Glutamatergic neuron (in vitro differentiated cells): ENCODE results near the gene PTGES3L. TPM values are rescaled to one million over a fixed set of nuclear protein-coding genes. Genes with fewer than 3 reads are reported as not detected.
A peak's percentile ranks its signal among the peaks of the same experiment; 100 is the strongest.
"Not testable (repeated sequence)": the region's sequence is repeated elsewhere in the genome, so short reads cannot be mapped to it uniquely, and the experiment has no call there.

ENCODE experiments used
- DNase-seq: peaks from one replicate; pipeline ENCODE4 v3.0.0; 2022
- H3K27ac Mint-ChIP-seq: one replicate; pipeline ENCODE4 v1.8.0; 2020; ENCODE audit warnings: mild to moderate bottlenecking, mixed read lengths, inconsistent platforms; ENCODE audit not compliant: unreplicated experiment
- H3K27me3 Mint-ChIP-seq: one replicate; pipeline ENCODE4 v1.8.0; 2020; ENCODE audit warnings: mild to moderate bottlenecking, moderate library complexity, mixed read lengths, inconsistent platforms; ENCODE audit not compliant: unreplicated experiment
- H3K36me3 Mint-ChIP-seq: one replicate; pipeline ENCODE4 v1.8.0; 2020; ENCODE audit warnings: mild to moderate bottlenecking, mixed read lengths, inconsistent platforms; ENCODE audit not compliant: unreplicated experiment
- H3K4me1 Mint-ChIP-seq: one replicate; pipeline ENCODE4 v1.8.0; 2020; ENCODE audit warnings: mild to moderate bottlenecking, low read depth, mixed read lengths, inconsistent platforms; ENCODE audit not compliant: unreplicated experiment
- H3K4me3 Mint-ChIP-seq: one replicate; pipeline ENCODE4 v1.8.0; 2020; ENCODE audit warnings: mild to moderate bottlenecking, mixed read lengths, inconsistent platforms; ENCODE audit not compliant: unreplicated experiment
- H3K9me3 Mint-ChIP-seq: one replicate; pipeline ENCODE4 v1.8.0; 2020; ENCODE audit warnings: mild to moderate bottlenecking, moderate library complexity, mixed read lengths, inconsistent platforms; ENCODE audit not compliant: unreplicated experiment
- CTCF ChIP-seq: fragments of 200-600 bp; sonication (generic); IDR thresholded peaks from one replicate; pipeline ENCODE4 v1.5.0; 2021; ENCODE audit not compliant: partially characterized antibody, unreplicated experiment
- total RNA-seq: library from RNA; stranded (reverse); fragmentation: NEBNext Ultra II Directional; extraction: Animal tissue kit (Norgen Biotek cat#: 25700); gene quantifications from one replicate; pipeline ENCODE4 v1.2.1, GENCODE V29; 2021; ENCODE audit not compliant: unreplicated experiment

PTGES3L gene
- total RNA-seq, 1 donor from 2014 or later = 4.1 TPM

- peak; percentile 92 for DNase-seq
Measured at GRCh38 chr17:42997984-42998938, 18.4 kb upstream of the PTGES3L start, which contains the start of gene RPL27. TSS of gene RPL27 (plus strand) at chr17:42998419. CDS start at chr17:42998751, 332 bp downstream.

GRCh38 chr17:42997390-42997983 lies 17.6 kb upstream of the PTGES3L start:
- peak overlapping the region; percentile 99 for H3K4me3 Mint-ChIP-seq
- H3K36me3 Mint-ChIP-seq = no peaks in the 10 kb centered on the region
- peaks cover 3% of the 10 kb centered on the region for H3K27me3 Mint-ChIP-seq
- peaks cover 10% of the 10 kb centered on the region for H3K4me1 Mint-ChIP-seq
- H3K9me3 Mint-ChIP-seq = peaks cover 16% of the 10 kb centered on the region
- TF ChIP-seq CTCF = no peak
- no peak for DNase-seq
- H3K27ac Mint-ChIP-seq = peak overlapping the region; percentile 97

More at GRCh38 chr17:42997984-42998938, 18.4 kb upstream of the PTGES3L start, which contains the start of gene RPL27:
- H3K36me3 Mint-ChIP-seq = no peaks in the 10 kb centered on the region
- peaks cover 3% of the 10 kb centered on the region for H3K27me3 Mint-ChIP-seq
- peaks cover 9% of the 10 kb centered on the region for H3K4me1 Mint-ChIP-seq
- H3K4me3 Mint-ChIP-seq = peak within 1 kb of the TSS; percentile 99
- peak; percentile 84 for TF ChIP-seq CTCF
- H3K9me3 Mint-ChIP-seq = peaks cover 16% of the 10 kb centered on the region
- peak within 1 kb of the TSS; percentile 97 for H3K27ac Mint-ChIP-seq

- peaks cover 10% of the 10 kb centered on the region for H3K9me3 Mint-ChIP-seq
- not testable (repeated sequence) for H3K27me3 Mint-ChIP-seq, H3K36me3 Mint-ChIP-seq, DNase-seq, H3K4me3 Mint-ChIP-seq, H3K27ac Mint-ChIP-seq, H3K4me1 Mint-ChIP-seq
Measured at GRCh38 chr17:42993913-42994312, 14.0 kb upstream of the PTGES3L start.

GRCh38 chr17:42992872-42993271 lies 13.0 kb upstream of the PTGES3L start:
- Mint-ChIP-seq H3K27ac (no peak overlapping the region), H3K36me3 (no peaks in the 10 kb centered on the region), H3K4me1 (peaks cover 7% of the 10 kb centered on the region), H3K9me3 (peaks cover 1% of the 10 kb centered on the region), H3K27me3 (peaks cover 2% of the 10 kb centered on the region), H3K4me3 (no peak overlapping the region)
- no peak for TF ChIP-seq CTCF
- no peak for DNase-seq

- Mint-ChIP-seq H3K4me3 (no peak overlapping the region), H3K36me3 (no peaks in the 10 kb centered on the region), H3K27ac (no peak overlapping the region), H3K27me3 (no peaks in the 10 kb centered on the region), H3K4me1 (peaks cover 2% of the 10 kb centered on the region), H3K9me3 (no peaks in the 10 kb centered on the region)
- DNase-seq = no peak
- no peak for TF ChIP-seq CTCF
Measured at GRCh38 chr17:42991471-42991870, 11.6 kb upstream of the PTGES3L start.
